ENCODE data around the gene KAZN. TPM values are rescaled to one million over a fixed set of nuclear protein-coding genes. Genes with fewer than 3 reads are reported as not detected.

The KAZN gene
- total and polyA plus RNA-seq, 10 donors = 20.0 to 245 (median 144) TPM

GRCh38 chr1:14949836-14950713 is 351.6 kb downstream of the KAZN start:
- 68 to 81% (median 74%) methylated on average over 17 to 20 of the region's 20 CpGs for WGBS, 5 donors
- H3K4me1 ChIP-seq = peaks cover 8 to 100% (median 52%) of the 10 kb centered on the region in 6 donors
- H3K9me3 ChIP-seq = peaks cover 0 to 9% (median 5%) of the 10 kb centered on the region in 8 donors
- H3K4me3 ChIP-seq = no peak overlapping the region
- no peak for DNase-seq
- no peaks in the 10 kb centered on the region for H3K27me3 ChIP-seq (replicated peaks in 1 of 7)
- peaks cover 0 to 12% (median 0%) of the 10 kb centered on the region in 6 donors for H3K36me3 ChIP-seq
- peak in 2 of 3 donors; percentile 27 to 49 for TF ChIP-seq POLR2AphosphoS5 (IDR thresholded peaks at IDR 0.05)
- TF ChIP-seq CTCF (IDR thresholded peaks at IDR 0.05 in 8 of 11, conservative IDR thresholded peaks at IDR 0.05 in 3 of 11) = no peak
- intact Hi-C loops (cut with DNase I; ENCODE audit: low total_unique reads) = no loop called here
- H3K27ac ChIP-seq = peak overlapping the region; percentile 20 to 89 (median 81)

GRCh38 chr1:14951766-14952165 is 353.3 kb downstream of the KAZN start:
- Histone ChIP-seq H3K27ac (peak overlapping the region in 6 of 8 donors; percentile 80 to 89 (median 82)), H3K27me3 (replicated peaks in 1 of 7) (no peaks in the 10 kb centered on the region), H3K9me3 (peaks cover 0 to 9% (median 5%) of the 10 kb centered on the region in 8 donors), H3K36me3 (peaks cover 0 to 19% (median 0%) of the 10 kb centered on the region in 6 donors), H3K4me1 (peaks cover 9 to 100% (median 55%) of the 10 kb centered on the region in 6 donors), H3K4me3 (no peak overlapping the region)
- 90 to 96% (median 94%) methylated on average over 2 to 5 of the region's 5 CpGs for WGBS, 5 donors
- intact Hi-C loops (cut with DNase I; ENCODE audit: low total_unique reads) = no loop called here
- TF ChIP-seq POLR2AphosphoS5 (IDR thresholded peaks at IDR 0.05) (peak in 2 of 3 donors; percentile 37 to 63), CTCF (IDR thresholded peaks at IDR 0.05 in 8 of 11, conservative IDR thresholded peaks at IDR 0.05 in 3 of 11) (no peak)
- no peak for DNase-seq

GRCh38 chr1:14952626-14953314 is 354.3 kb downstream of the KAZN start:
- peaks cover 9 to 100% (median 55%) of the 10 kb centered on the region in 6 donors for H3K4me1 ChIP-seq
- no peak overlapping the region for H3K4me3 ChIP-seq
- H3K9me3 ChIP-seq = peaks cover 0 to 9% (median 5%) of the 10 kb centered on the region in 8 donors
- peak overlapping the region; percentile 19 to 89 (median 80) for H3K27ac ChIP-seq
- peaks cover 0 to 24% (median 0%) of the 10 kb centered on the region in 6 donors for H3K36me3 ChIP-seq
- H3K27me3 ChIP-seq (replicated peaks in 1 of 7) = no peaks in the 10 kb centered on the region
- 47 to 79% (median 73%) methylated on average over 8 to 11 of the region's 11 CpGs for WGBS, 5 donors
- intact Hi-C loops (cut with DNase I; ENCODE audit: low total_unique reads) = no loop called here
- TF ChIP-seq CTCF (IDR thresholded peaks at IDR 0.05 in 8 of 11, conservative IDR thresholded peaks at IDR 0.05 in 3 of 11) (no peak), POLR2AphosphoS5 (IDR thresholded peaks at IDR 0.05) (peak; percentile 56 to 75 (median 72))
- DNase-seq = no peak

- Histone ChIP-seq H3K9me3 (peaks cover 0 to 9% (median 5%) of the 10 kb centered on the region in 8 donors), H3K4me3 (no peak overlapping the region), H3K4me1 (peaks cover 12 to 100% (median 56%) of the 10 kb centered on the region in 6 donors), H3K27ac (peak overlapping the region; percentile 13 to 89 (median 80)), H3K27me3 (replicated peaks in 1 of 7) (no peaks in the 10 kb centered on the region), H3K36me3 (peaks cover 0 to 24% (median 0%) of the 10 kb centered on the region in 6 donors)
- WGBS, 5 donors = 67 to 88% (median 79%) methylated on average over 6 of the region's 6 CpGs
- intact Hi-C loops (cut with DNase I; ENCODE audit: low total_unique reads) = no loop called here
- DNase-seq = no peak
- TF ChIP-seq CTCF (IDR thresholded peaks at IDR 0.05 in 8 of 11, conservative IDR thresholded peaks at IDR 0.05 in 3 of 11) (no peak), POLR2A (IDR thresholded peaks at IDR 0.05) (no peak), POLR2AphosphoS5 (IDR thresholded peaks at IDR 0.05) (no peak)
Measured at GRCh38 chr1:14954210-14954609, 355.7 kb downstream of the KAZN start.
